Lung (tissue), 12 donors: ENCODE measurements around the gene AEBP1. TPM values are rescaled to one million over a fixed set of nuclear protein-coding genes. Genes with fewer than 3 reads are reported as not detected.

Experiments used
- ATAC-seq: fragments of 200-7000 bp; cut with Tn5 transposase; one replicate; pipeline ENCODE4 v1.9.1; 2020; ENCODE audit warnings: moderate number of reproducible peaks; ENCODE audit not compliant: insufficient read depth, low FRiP score
- DNase-seq, 3 donors: peaks; one replicate each; pipeline ENCODE4 v3.0.0-alpha.2; 2013 to 2017
- H3K27ac ChIP-seq, 2 donors: one replicate each; pipeline ENCODE4 v1.5.1; 2013; ENCODE audit warnings: mild to moderate bottlenecking in 2 of 2, moderate library complexity in 2 of 2, control low read depth in 1 of 2, inconsistent platforms in 1 of 2, low read depth in 1 of 2, low read length in 1 of 2
- H3K27me3 ChIP-seq, 3 donors: one replicate each; pipeline ENCODE4 v1.5.1; 2013; ENCODE audit warnings: low read length in 2 of 3; ENCODE audit not compliant: control insufficient read depth in 3 of 3, insufficient read depth in 3 of 3
- H3K36me3 ChIP-seq, 4 donors: one replicate each; pipeline ENCODE4 v1.5.1; 2013; ENCODE audit warnings: low read length in 4 of 4, mild to moderate bottlenecking in 1 of 4, moderate library complexity in 1 of 4; ENCODE audit not compliant: control insufficient read depth in 4 of 4, insufficient read depth in 4 of 4
- H3K4me1 ChIP-seq, 5 donors: one replicate each; pipeline ENCODE4 v1.5.1; 2013; ENCODE audit warnings: low read length in 5 of 5, mild to moderate bottlenecking in 2 of 5, moderate library complexity in 1 of 5; ENCODE audit not compliant: control insufficient read depth in 5 of 5, insufficient read depth in 5 of 5
- H3K4me3 ChIP-seq: one replicate; pipeline ENCODE4 v1.5.1; 2013; ENCODE audit warnings: mild to moderate bottlenecking, control low read depth, moderate library complexity
- H3K9ac ChIP-seq, 2 donors: one replicate each; pipeline ENCODE4 v1.5.1; 2013; ENCODE audit warnings: low read length in 2 of 2, control low read depth in 1 of 2; ENCODE audit not compliant: insufficient read depth in 1 of 2
- H3K9me3 ChIP-seq, 4 donors: one replicate each; pipeline ENCODE4 v1.5.1; 2013; ENCODE audit warnings: low read length in 3 of 4, mild to moderate bottlenecking in 1 of 4, moderate library complexity in 1 of 4; ENCODE audit not compliant: control insufficient read depth in 4 of 4, insufficient read depth in 3 of 4
- CTCF ChIP-seq: IDR thresholded peaks from 2 replicates; pipeline ENCODE4 v1.5.1; 2012; ENCODE audit warnings: mild to moderate bottlenecking; ENCODE audit errors: control extremely low read depth, extremely low read depth
- WGBS, 2 donors: extraction: QIAGEN DNeasy Blood & Tissue Kit; methylation state at CpG; one replicate each; pipeline ENCODE4 v1.1.7; 2013; 5-methylcytosine and 5-hydroxymethylcytosine counted together
- polyA plus RNA-seq, 2 donors: library from polyadenylated mRNA; stranded (reverse); fragments of 200-250 nt; gene quantifications; one replicate each; pipeline ENCODE4 v1.2.1, GENCODE V29; 2013
- total RNA-seq, 2 donors: library from RNA; depleted of rRNA in 1 of 2; stranded (reverse); fragments of >200 nt in 1 of 2; gene quantifications; one replicate each; pipeline ENCODE4 v1.2.1, GENCODE V29; 2014 to 2021
- donor health status: control.
- donor health status: control.
- donor health status: Bipolar disorder and iron deficiency.
- donor health status: healthy.
- donor health status: DM: yes; HTN: yes; CAD: no.

AEBP1 gene
- total and polyA plus RNA-seq, 4 donors = 43.4 to 124 (median 68.7) TPM

DNA sequence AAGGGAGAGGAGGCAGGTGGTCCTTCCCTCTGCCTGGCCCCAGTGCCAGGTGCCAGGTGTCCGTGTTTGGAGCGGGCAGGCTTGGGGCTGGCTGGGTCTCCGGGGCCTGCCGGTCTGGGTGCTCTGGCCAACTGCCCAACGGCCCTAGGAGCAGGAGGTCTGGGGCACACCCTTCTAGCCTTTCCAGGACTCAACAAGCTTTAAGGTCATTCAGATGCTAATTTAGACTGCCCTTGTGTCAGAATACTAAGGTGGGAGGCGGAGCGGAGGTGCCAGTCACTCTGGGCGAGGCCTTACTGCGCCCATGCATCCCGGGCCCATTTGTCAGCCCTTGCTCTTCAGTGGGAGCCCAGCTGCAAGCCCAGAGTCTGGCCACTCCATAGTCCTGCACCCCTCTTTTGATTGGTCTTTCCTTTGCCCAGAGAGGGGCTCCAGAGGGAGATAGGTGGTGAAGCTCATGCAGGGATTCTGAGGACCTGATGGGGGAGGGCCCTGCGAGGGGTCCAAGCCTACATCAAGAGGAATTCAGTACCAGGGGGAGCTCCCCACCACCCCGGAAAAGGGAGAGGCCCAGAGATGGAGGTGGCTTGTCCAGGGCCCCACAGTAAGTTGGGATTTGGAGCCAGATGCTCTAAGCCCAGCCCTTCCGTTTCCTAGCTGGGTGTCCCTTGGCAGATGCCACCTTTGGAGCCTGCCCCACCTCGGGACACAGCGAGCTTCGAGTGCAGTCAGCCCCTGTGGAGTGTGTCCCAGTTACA lies 40.1 kb upstream of the AEBP1 start:
- ATAC-seq = no peak

DNA sequence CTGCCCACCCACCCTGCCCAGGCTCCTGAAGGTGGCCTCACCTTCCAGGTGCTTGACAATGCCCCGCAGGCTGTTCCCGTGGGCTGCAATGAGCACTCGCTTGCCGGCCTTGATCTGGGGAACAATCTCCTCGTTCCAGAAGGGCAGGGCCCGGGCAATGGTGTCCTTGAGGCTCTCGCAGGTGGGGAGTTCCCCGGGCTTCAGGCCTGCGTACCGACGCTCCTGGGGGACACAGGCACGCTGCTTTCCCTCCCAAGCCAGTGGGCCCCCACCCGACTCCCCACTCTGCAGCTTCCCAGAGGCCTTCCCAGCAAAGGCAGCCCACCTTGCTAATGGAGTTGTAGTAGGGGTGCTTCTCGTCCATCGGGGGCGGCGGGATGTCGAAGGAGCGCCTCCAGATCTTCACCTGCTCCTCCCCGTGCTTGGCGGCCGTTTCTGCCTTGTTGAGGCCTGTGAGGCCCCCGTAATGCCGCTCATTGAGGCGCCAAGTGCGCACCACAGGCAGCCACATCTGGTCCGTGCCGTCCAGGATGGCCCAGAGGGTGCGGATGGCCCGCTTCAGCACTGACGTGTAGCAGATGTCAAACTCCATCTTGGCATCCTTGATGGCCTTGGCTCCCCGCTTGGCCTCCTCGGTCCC lies 39.2 kb upstream of the AEBP1 start:
- H3K27me3 ChIP-seq = peaks cover 0 to 4% (median 0%) of the 10 kb centered on the region in 3 donors
- peak overlapping the region in 1 of 2 donors; percentile 74 for H3K27ac ChIP-seq
- H3K36me3 ChIP-seq = peaks cover 0 to 22% (median 9%) of the 10 kb centered on the region in 4 donors
- no peaks in the 10 kb centered on the region for H3K9me3 ChIP-seq
- ATAC-seq = no peak
- peaks cover 0 to 11% (median 0%) of the 10 kb centered on the region in 5 donors for H3K4me1 ChIP-seq
- WGBS, 2 donors = 27 to 54% methylated on average over 33 of the region's 33 CpGs
- no peak for TF ChIP-seq CTCF
- no peak overlapping the region for H3K9ac ChIP-seq
- DNase-seq = no peak
- H3K4me3 ChIP-seq = no peak overlapping the region

More for the DNA sequence above, 40.1 kb upstream of the AEBP1 start:
- H3K4me3 ChIP-seq = no peak overlapping the region
- no peak for DNase-seq
- no peak for TF ChIP-seq CTCF
- H3K27me3 ChIP-seq = peaks cover 0 to 4% (median 0%) of the 10 kb centered on the region in 3 donors
- H3K27ac ChIP-seq = peak overlapping the region in 1 of 2 donors; percentile 74
- no peaks in the 10 kb centered on the region for H3K9me3 ChIP-seq
- H3K4me1 ChIP-seq = peaks cover 0 to 11% (median 0%) of the 10 kb centered on the region in 5 donors
- H3K9ac ChIP-seq = no peak overlapping the region
- peaks cover 6 to 30% (median 16%) of the 10 kb centered on the region in 4 donors for H3K36me3 ChIP-seq
- 43 to 78% methylated on average over 16 of the region's 16 CpGs for WGBS, 2 donors

- Histone ChIP-seq H3K4me3 (no peak within 1 kb of the TSS), H3K27me3 (peaks cover 0 to 4% (median 0%) of the 10 kb centered on the region in 3 donors), H3K27ac (peak within 1 kb of the TSS in 1 of 2 donors; percentile 74), H3K9ac (no peak within 1 kb of the TSS), H3K36me3 (peaks cover 0 to 15% (median 5%) of the 10 kb centered on the region in 4 donors), H3K9me3 (no peaks in the 10 kb centered on the region), H3K4me1 (peaks cover 0 to 11% (median 0%) of the 10 kb centered on the region in 5 donors)
- no peak for TF ChIP-seq CTCF
- 23 to 36% methylated on average over 14 of the region's 14 CpGs for WGBS, 2 donors
- ATAC-seq = no peak
- peak in 1 of 3 donors; percentile 35 for DNase-seq
Observed at GRCh38 chr7:44065431-44066110, 38.6 kb upstream of the AEBP1 start, which contains the start of gene PGAM2. Gene PGAM2 (minus strand): TSS chr7:44065567. CDS start chr7:44065529, 38 bp downstream.
